Pancreas (tissue), 10 donors: Measurements from ENCODE around the gene LSM3. TPM values are rescaled to one million over a fixed set of nuclear protein-coding genes. Genes with fewer than 3 reads are reported as not detected.

ENCODE experiments used
- ATAC-seq, 4 donors: fragments of 200-7000 bp; cut with Tn5 transposase; one replicate each; pipeline versions ENCODE4 v1.8.0 to v1.9.1; 2020; ENCODE audit warnings: mild to moderate bottlenecking in 4 of 4, moderate library complexity in 4 of 4
- DNase-seq, 6 donors: peaks; one replicate each; pipeline ENCODE4 v3.0.0-alpha.2; 2020
- FAIRE-seq: peaks from 2 replicates; lab custom pipeline; 2012; peaks lifted over from hg19 to GRCh38; lab: Jason Lieb, UNC
- H3K27ac ChIP-seq, 4 donors: fragments of 200-600 bp; sonication (generic); 1 replicate in 3 of 4; 2 replicates in 1 of 4; pipeline versions ENCODE4 v1.5.0 to v1.8.0; 2020
- H3K27me3 ChIP-seq, 4 donors: fragments of 200-600 bp; one replicate each; pipeline ENCODE4 v1.8.0; 2021
- H3K36me3 ChIP-seq, 3 donors: fragments of 200-600 bp; sonication (generic) in 1 of 3; one replicate each; pipeline versions ENCODE4 v1.5.0 to v1.8.0; 2020 to 2021
- H3K4me1 ChIP-seq, 3 donors: fragments of 200-600 bp; one replicate each; pipeline ENCODE4 v1.8.0; 2021
- H3K4me3 ChIP-seq, 4 donors: fragments of 200-600 bp; sonication (generic) in 2 of 4; one replicate each; pipeline versions ENCODE4 v1.5.0 to v1.8.0; 2020 to 2021
- H3K9me3 ChIP-seq, 4 donors: fragments of 200-600 bp; one replicate each; pipeline ENCODE4 v1.8.0; 2021
- CTCF ChIP-seq, 4 donors: fragments of 200-600 bp; sonication (generic) in 3 of 4; IDR thresholded peaks; one replicate each; pipeline versions ENCODE4 v1.5.0 to v1.8.0; 2021; ENCODE audit warnings: antibody characterized with exemption in 4 of 4
- WGBS, 2 donors: extraction: QIAGEN DNeasy Blood & Tissue Kit; methylation state at CpG; one replicate each; pipeline ENCODE4 v1.1.7; 2013; 5-methylcytosine and 5-hydroxymethylcytosine counted together
- intact Hi-C, 3 donors: fragments of 100-400 bp; cut with DNase I; formaldehyde crosslinking; loops; one replicate each; pipeline versions ENCODE4 v1.11.1 to v1.14.2; 2022
- polyA plus RNA-seq, 2 donors: library from polyadenylated mRNA; stranded (reverse); fragments of 200-250 nt; gene quantifications; one replicate each; pipeline ENCODE4 v1.2.3, GENCODE V29; 2013
- total RNA-seq, 6 donors: library from RNA; stranded (reverse); fragmentation: NEBNext Ultra II Directional in 4 of 6; extraction: Animal tissue kit (Norgen Biotek cat#: 25700) in 4 of 6; gene quantifications; one replicate each; pipeline versions ENCODE4 v1.2.1 to v1.2.4, GENCODE V29; 2021 to 2023
- donor health status: healthy with polysubstance abuse.
- donor health status: DM: no; HTN: no; CAD: no; lungs with moderate emphysema.
- donor health status: DM: no; HTN: no; CAD: no.
- donor health status: control.
- donor health status: control.
- donor health status: Bipolar disorder and iron deficiency.
- donor health status: DM: yes; HTN: yes; CAD: no.
- donor health status: DM: no; HTN: no; CAD: no.
- donor health status: DM: no; HTN: no; CAD: no.
- donor health status: DM: yes; HTN: yes; CAD: no.

The LSM3 gene
- total and polyA plus RNA-seq, 8 donors: 3.2 to 7.9 (median 4.3) TPM

GRCh38 chr3:14231998-14232501, 53.4 kb downstream of the LSM3 start:
- DNase-seq: no peak
- H3K9me3 ChIP-seq: no peaks in the 10 kb centered on the region
- 57 to 63% methylated on average over 4 of the region's 4 CpGs for WGBS, 2 donors
- no peaks in the 10 kb centered on the region for H3K36me3 ChIP-seq
- intact Hi-C loops: no loop called here
- no peaks in the 10 kb centered on the region for H3K4me1 ChIP-seq
- no peak overlapping the region for H3K27ac ChIP-seq
- ATAC-seq: no peak
- no peaks in the 10 kb centered on the region for H3K27me3 ChIP-seq
- TF ChIP-seq CTCF (IDR thresholded peaks at IDR 0.05): no peak
- no peak overlapping the region for H3K4me3 ChIP-seq
- FAIRE-seq: no peak

DNA sequence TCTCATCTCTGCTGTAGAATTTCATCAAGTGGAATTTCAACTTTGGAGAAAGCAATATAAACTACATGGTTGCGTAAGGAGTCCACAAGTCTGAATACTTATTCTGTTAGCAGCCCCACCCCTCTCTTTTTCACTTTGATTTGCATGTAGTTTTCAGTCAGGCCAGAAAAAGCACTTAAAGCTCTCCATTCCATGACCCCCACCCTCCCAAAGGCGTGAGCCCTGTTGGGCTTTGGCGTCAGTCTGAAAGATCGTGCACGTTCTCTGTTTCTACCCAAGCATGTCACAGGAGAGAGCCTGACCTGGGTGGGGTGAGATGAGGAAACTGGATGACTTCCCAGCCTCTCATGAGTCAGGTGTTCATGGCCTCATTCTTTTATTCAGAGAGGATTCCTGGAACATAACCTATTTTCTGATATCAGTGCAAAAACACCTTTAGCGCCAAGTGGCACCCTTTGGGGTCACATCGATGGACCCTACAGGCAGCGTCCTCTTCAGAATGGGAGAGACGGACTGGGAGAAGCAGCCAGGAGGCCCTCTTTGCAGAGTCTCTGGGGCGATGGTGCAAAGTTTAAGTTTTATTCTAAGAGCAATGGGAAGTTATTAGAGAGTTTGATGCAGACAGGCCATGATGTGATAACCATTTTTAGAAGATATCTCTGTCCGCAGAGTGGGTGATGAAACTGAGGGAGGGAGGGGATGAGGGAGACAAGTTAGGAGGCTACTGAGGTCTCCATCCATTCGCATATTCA, 55.8 kb downstream of the LSM3 start:
- no peaks in the 10 kb centered on the region for H3K36me3 ChIP-seq
- H3K4me1 ChIP-seq: no peaks in the 10 kb centered on the region
- peak in 3 of 4 donors; percentile 20 to 83 (median 36) for ATAC-seq
- H3K27me3 ChIP-seq: no peaks in the 10 kb centered on the region
- FAIRE-seq: no peak
- DNase-seq: no peak
- no peak for TF ChIP-seq CTCF (IDR thresholded peaks at IDR 0.05)
- H3K9me3 ChIP-seq: no peaks in the 10 kb centered on the region
- WGBS, 2 donors: 75 to 85% methylated on average over 12 of the region's 12 CpGs
- H3K4me3 ChIP-seq: no peak overlapping the region
- no peak overlapping the region for H3K27ac ChIP-seq
- intact Hi-C loops: no loop called here

GRCh38 chr3:14235003-14235911, 56.6 kb downstream of the LSM3 start:
- intact Hi-C loops: no loop called here
- H3K4me1 ChIP-seq: no peaks in the 10 kb centered on the region
- no peaks in the 10 kb centered on the region for H3K36me3 ChIP-seq
- FAIRE-seq: no peak
- WGBS, 2 donors: 37 to 51% methylated on average over 4 of the region's 4 CpGs
- H3K9me3 ChIP-seq: no peaks in the 10 kb centered on the region
- peak in 1 of 4 donors; percentile 44 for ATAC-seq
- H3K27ac ChIP-seq: no peak overlapping the region
- H3K27me3 ChIP-seq: no peaks in the 10 kb centered on the region
- H3K4me3 ChIP-seq: no peak overlapping the region
- no peak for TF ChIP-seq CTCF (IDR thresholded peaks at IDR 0.05)
- DNase-seq: no peak

DNA sequence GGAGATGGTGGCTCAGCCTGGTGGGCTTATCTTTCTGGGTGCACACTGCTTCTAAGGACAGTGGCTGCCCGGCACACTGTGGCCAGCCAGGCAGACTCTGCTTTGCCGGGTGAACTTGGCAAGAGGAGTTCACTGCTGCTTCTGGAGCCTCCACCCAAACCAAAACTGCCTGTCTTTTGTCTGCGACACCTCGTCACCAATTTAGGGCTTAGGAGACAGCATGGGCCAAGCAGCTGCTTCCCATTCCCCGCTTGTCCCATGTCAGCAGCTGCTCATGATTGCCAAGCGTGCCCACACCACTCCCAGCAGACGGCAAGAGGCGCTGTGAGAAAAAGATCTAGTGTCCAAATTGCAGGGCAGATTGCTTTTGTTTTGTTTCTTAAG, 57.3 kb downstream of the LSM3 start:
- H3K9me3 ChIP-seq: no peaks in the 10 kb centered on the region
- no peak overlapping the region for H3K4me3 ChIP-seq
- FAIRE-seq: no peak
- H3K27ac ChIP-seq: no peak overlapping the region
- intact Hi-C loops: no loop called here
- H3K4me1 ChIP-seq: no peaks in the 10 kb centered on the region
- no peak for DNase-seq
- no peak for ATAC-seq
- no peak for TF ChIP-seq CTCF (IDR thresholded peaks at IDR 0.05)
- no peaks in the 10 kb centered on the region for H3K36me3 ChIP-seq
- 78 to 79% methylated on average over 8 of the region's 8 CpGs for WGBS, 2 donors
- H3K27me3 ChIP-seq: no peaks in the 10 kb centered on the region
